SK-N-SH treated with all-trans-retinoic acid at 6 μM for 48 hours (cell line): ENCODE measurements around the gene CD2.

Experiments used
- ATAC-seq: fragments of 200-7000 bp; cut with Tn5 transposase; 3 replicates; pipeline ENCODE4 v1.9.1; 2020; ENCODE audit warnings: mild to moderate bottlenecking, moderate library complexity
- ARNTL ChIP-seq: fragments of 450-650 bp; formaldehyde crosslinking; IDR thresholded peaks from 2 replicates; pipeline ENCODE4 v1.5.0; 2020; ENCODE audit warnings: low read depth, mild to moderate bottlenecking, moderate library complexity, borderline replicate concordance
- BACH2 ChIP-seq: fragments of 250-450 bp; sonication (Bioruptor Pico); IDR thresholded peaks from 2 replicates; pipeline ENCODE4 v1.9.0; 2021; ENCODE audit warnings: mild to moderate bottlenecking, borderline replicate concordance
- CSDC2 ChIP-seq: fragments of 250-450 bp; sonication (Bioruptor Pico); IDR thresholded peaks from 2 replicates; pipeline ENCODE4 v1.5.0; 2020; ENCODE audit warnings: mild to moderate bottlenecking, moderate library complexity
- ESRRG ChIP-seq: fragments of 250-450 bp; sonication (Bioruptor Pico); IDR thresholded peaks from 2 replicates; pipeline ENCODE4 v1.6.1; 2021; ENCODE audit warnings: mild to moderate bottlenecking
- GLIS3 ChIP-seq: fragments of 250-450 bp; sonication (Bioruptor Pico); IDR thresholded peaks from 2 replicates; pipeline ENCODE4 v1.5.0; 2020; ENCODE audit warnings: mild to moderate bottlenecking, moderate library complexity
- ISL1 ChIP-seq: fragments of 250-450 bp; sonication (Bioruptor Pico); IDR thresholded peaks from 2 replicates; pipeline ENCODE4 v2.1.2; 2022; ENCODE audit warnings: mild to moderate bottlenecking, moderate library complexity
- OSR1 ChIP-seq: fragments of 250-450 bp; sonication (Bioruptor Pico); IDR thresholded peaks from 2 replicates; pipeline ENCODE4 v1.8.0; 2022; ENCODE audit warnings: moderate library complexity, mild to moderate bottlenecking, inconsistent platforms
- POU6F1 ChIP-seq: fragments of 250-450 bp; sonication (Bioruptor Pico); IDR thresholded peaks from 2 replicates; pipeline ENCODE4 v1.8.0; 2021; ENCODE audit warnings: low read depth, mild to moderate bottlenecking, moderate library complexity, borderline replicate concordance
- PPARA ChIP-seq: fragments of 250-450 bp; sonication (Bioruptor Pico); IDR thresholded peaks from 2 replicates; pipeline ENCODE4 v1.5.0; 2020; ENCODE audit warnings: mild to moderate bottlenecking, borderline replicate concordance
- RARB ChIP-seq: fragments of 250-450 bp; sonication (Bioruptor Pico); IDR thresholded peaks from 2 replicates; pipeline ENCODE4 v1.8.0; 2021; ENCODE audit warnings: mild to moderate bottlenecking, moderate library complexity
- SNAI2 ChIP-seq: fragments of 250-450 bp; sonication (Bioruptor Pico); IDR thresholded peaks from 2 replicates; pipeline ENCODE4 v1.5.0; 2020; ENCODE audit warnings: mild to moderate bottlenecking, moderate library complexity
- TCF4 ChIP-seq: fragments of 250-450 bp; sonication (Bioruptor Pico); IDR thresholded peaks from 2 replicates; pipeline ENCODE4 v1.8.0; 2021; ENCODE audit warnings: mild to moderate bottlenecking, moderate library complexity, borderline replicate concordance
- TOX ChIP-seq: fragments of 250-450 bp; sonication (Bioruptor Pico); IDR thresholded peaks from 2 replicates; pipeline ENCODE4 v1.8.0; 2021; ENCODE audit warnings: mild to moderate bottlenecking, moderate library complexity, borderline replicate concordance
- TSHZ2 ChIP-seq: fragments of 250-450 bp; sonication (Bioruptor Pico); IDR thresholded peaks from 2 replicates; pipeline ENCODE4 v1.5.0; 2020; ENCODE audit warnings: mild to moderate bottlenecking, moderate library complexity
- ZC3H10 ChIP-seq: fragments of 250-450 bp; sonication (Bioruptor Pico); IDR thresholded peaks from 2 replicates; pipeline ENCODE4 v1.5.1; 2021; ENCODE audit warnings: mild to moderate bottlenecking, moderate library complexity
- ZFP3 ChIP-seq: fragments of 250-450 bp; sonication (Bioruptor Pico); IDR thresholded peaks from 2 replicates; pipeline ENCODE4 v1.5.0; 2020; ENCODE audit warnings: mild to moderate bottlenecking, moderate library complexity
- ZFP30 ChIP-seq: fragments of 450-650 bp; formaldehyde crosslinking; IDR thresholded peaks from 2 replicates; pipeline ENCODE4 v1.5.0; 2022; ENCODE audit warnings: mild to moderate bottlenecking, moderate library complexity
- ZNF565 ChIP-seq: fragments of 450-650 bp; formaldehyde crosslinking; conservative IDR thresholded peaks from 2 replicates; pipeline ENCODE4 v1.5.0; 2020; ENCODE audit warnings: low read depth, mild to moderate bottlenecking, moderate library complexity
- ZNF70 ChIP-seq: fragments of 450-650 bp; formaldehyde crosslinking; IDR thresholded peaks from 2 replicates; pipeline ENCODE4 v1.5.0; 2020; ENCODE audit warnings: mild to moderate bottlenecking, moderate library complexity
- ZNF8 ChIP-seq: fragments of 450-650 bp; formaldehyde crosslinking; IDR thresholded peaks from 2 replicates; pipeline ENCODE4 v1.5.0; 2020; ENCODE audit warnings: mild to moderate bottlenecking, moderate library complexity
- TF ChIP-seq, protein P1 (sequence below): fragments of 250-450 bp; sonication (Bioruptor Pico); IDR thresholded peaks from 2 replicates; pipeline ENCODE4 v1.5.1; 2021; ENCODE audit warnings: mild to moderate bottlenecking, moderate library complexity
- TF ChIP-seq, protein P2 (sequence below): fragments of 250-450 bp; sonication (Bioruptor Pico); IDR thresholded peaks from 2 replicates; pipeline ENCODE4 v1.8.0; 2020; ENCODE audit warnings: mild to moderate bottlenecking, moderate library complexity, borderline replicate concordance
- TF ChIP-seq, protein P3 (sequence below): fragments of 250-450 bp; sonication (Bioruptor Pico); IDR thresholded peaks from 2 replicates; pipeline ENCODE4 v1.5.1; 2020; ENCODE audit warnings: low read depth, mild to moderate bottlenecking, moderate library complexity

CD2 gene

GRCh38 chr1:116733476-116734365, 20.5 kb upstream of the CD2 start:
- peak; percentile 50; the same call in 1 of the 2 replicates for TF ChIP-seq TCF4
- TF ChIP-seq TSHZ2 (CRISPR knock-in tag) = no peak
- no peak for ATAC-seq

DNA sequence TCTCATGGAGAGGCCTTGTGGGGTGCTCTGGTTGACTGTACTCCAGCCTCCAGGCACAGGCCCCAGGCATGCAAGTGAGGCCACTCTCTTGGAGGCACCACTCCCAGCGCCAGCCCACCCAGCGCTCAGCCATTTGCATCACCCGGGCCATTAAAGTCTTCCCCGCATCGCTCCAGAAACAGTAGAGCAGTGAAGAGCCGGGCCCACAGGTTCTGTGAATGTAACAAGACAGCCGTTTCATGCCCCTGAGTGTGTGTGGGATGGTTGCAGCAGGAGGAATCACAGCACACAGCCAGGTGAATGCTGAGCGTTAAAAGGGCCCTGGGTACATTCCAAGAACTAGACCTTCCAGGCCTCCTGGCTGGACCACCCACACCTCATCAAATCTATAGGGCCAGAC, 19.0 kb upstream of the CD2 start:
- TF ChIP-seq, protein P1, sequence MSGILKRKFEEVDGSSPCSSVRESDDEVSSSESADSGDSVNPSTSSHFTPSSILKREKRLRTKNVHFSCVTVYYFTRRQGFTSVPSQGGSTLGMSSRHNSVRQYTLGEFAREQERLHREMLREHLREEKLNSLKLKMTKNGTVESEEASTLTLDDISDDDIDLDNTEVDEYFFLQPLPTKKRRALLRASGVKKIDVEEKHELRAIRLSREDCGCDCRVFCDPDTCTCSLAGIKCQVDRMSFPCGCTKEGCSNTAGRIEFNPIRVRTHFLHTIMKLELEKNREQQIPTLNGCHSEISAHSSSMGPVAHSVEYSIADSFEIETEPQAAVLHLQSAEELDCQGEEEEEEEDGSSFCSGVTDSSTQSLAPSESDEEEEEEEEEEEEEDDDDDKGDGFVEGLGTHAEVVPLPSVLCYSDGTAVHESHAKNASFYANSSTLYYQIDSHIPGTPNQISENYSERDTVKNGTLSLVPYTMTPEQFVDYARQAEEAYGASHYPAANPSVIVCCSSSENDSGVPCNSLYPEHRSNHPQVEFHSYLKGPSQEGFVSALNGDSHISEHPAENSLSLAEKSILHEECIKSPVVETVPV = no peak
- TF ChIP-seq, protein P2, sequence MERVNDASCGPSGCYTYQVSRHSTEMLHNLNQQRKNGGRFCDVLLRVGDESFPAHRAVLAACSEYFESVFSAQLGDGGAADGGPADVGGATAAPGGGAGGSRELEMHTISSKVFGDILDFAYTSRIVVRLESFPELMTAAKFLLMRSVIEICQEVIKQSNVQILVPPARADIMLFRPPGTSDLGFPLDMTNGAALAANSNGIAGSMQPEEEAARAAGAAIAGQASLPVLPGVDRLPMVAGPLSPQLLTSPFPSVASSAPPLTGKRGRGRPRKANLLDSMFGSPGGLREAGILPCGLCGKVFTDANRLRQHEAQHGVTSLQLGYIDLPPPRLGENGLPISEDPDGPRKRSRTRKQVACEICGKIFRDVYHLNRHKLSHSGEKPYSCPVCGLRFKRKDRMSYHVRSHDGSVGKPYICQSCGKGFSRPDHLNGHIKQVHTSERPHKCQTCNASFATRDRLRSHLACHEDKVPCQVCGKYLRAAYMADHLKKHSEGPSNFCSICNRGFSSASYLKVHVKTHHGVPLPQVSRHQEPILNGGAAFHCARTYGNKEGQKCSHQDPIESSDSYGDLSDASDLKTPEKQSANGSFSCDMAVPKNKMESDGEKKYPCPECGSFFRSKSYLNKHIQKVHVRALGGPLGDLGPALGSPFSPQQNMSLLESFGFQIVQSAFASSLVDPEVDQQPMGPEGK = no peak
- TF ChIP-seq PPARA (CRISPR knock-in tag) = no peak
- no peak for TF ChIP-seq ZNF8
- no peak for TF ChIP-seq RARB (CRISPR knock-in tag)
- no peak for TF ChIP-seq TOX (CRISPR knock-in tag)
- no peak for TF ChIP-seq ZC3H10 (CRISPR knock-in tag)
- no peak for TF ChIP-seq ARNTL (CRISPR knock-in tag)
- no peak for TF ChIP-seq GLIS3 (CRISPR knock-in tag)
- TF ChIP-seq ISL1 = no peak
- no peak for TF ChIP-seq OSR1 (CRISPR knock-in tag)
- TF ChIP-seq TCF4 = no peak
- TF ChIP-seq, protein P3, sequence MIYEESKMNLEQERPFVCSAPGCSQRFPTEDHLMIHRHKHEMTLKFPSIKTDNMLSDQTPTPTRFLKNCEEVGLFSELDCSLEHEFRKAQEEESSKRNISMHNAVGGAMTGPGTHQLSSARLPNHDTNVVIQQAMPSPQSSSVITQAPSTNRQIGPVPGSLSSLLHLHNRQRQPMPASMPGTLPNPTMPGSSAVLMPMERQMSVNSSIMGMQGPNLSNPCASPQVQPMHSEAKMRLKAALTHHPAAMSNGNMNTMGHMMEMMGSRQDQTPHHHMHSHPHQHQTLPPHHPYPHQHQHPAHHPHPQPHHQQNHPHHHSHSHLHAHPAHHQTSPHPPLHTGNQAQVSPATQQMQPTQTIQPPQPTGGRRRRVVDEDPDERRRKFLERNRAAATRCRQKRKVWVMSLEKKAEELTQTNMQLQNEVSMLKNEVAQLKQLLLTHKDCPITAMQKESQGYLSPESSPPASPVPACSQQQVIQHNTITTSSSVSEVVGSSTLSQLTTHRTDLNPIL (CRISPR knock-in tag) = no peak
- TF ChIP-seq BACH2 = no peak
- TF ChIP-seq ZFP3 (CRISPR knock-in tag) = no peak
- TF ChIP-seq ZFP30 (CRISPR knock-in tag) = no peak
- no peak for TF ChIP-seq CSDC2
- TF ChIP-seq, all 23 proteins: peak for 0
- no peak for ATAC-seq

GRCh38 chr1:116737020-116737854, 17.0 kb upstream of the CD2 start:
- peak; percentile 86 for ATAC-seq
- no peak for TF ChIP-seq ARNTL (CRISPR knock-in tag)
- no peak for TF ChIP-seq ZNF565 (CRISPR knock-in tag)
- TF ChIP-seq ZNF70 (CRISPR knock-in tag) = no peak
- no peak for TF ChIP-seq RARB (CRISPR knock-in tag)
- TF ChIP-seq ESRRG (CRISPR knock-in tag) = no peak
- no peak for TF ChIP-seq POU6F1 (CRISPR knock-in tag)
- TF ChIP-seq, protein P2 = no peak
- no peak for TF ChIP-seq TSHZ2 (CRISPR knock-in tag)
- no peak for TF ChIP-seq TCF4
- no peak for TF ChIP-seq GLIS3 (CRISPR knock-in tag)
- TF ChIP-seq SNAI2 (CRISPR knock-in tag) = no peak
